HL-60 (cell line): ENCODE results near the gene PLG.

Source experiments
- CTCF ChIP-seq: IDR thresholded peaks from one replicate; pipeline ENCODE4 v1.5.1; 2011; ENCODE audit warnings: low read length, control low read depth, inconsistent platforms; ENCODE audit not compliant: insufficient read depth
- GABPA ChIP-seq: IDR thresholded peaks from 2 replicates; pipeline ENCODE4 v1.6.1; 2012; ENCODE audit warnings: low read depth
- POLR2AphosphoS5 ChIP-seq: IDR thresholded peaks from 2 replicates; pipeline ENCODE4 v1.6.1; 2012; ENCODE audit warnings: low read depth
- SPI1 ChIP-seq: IDR thresholded peaks from 2 replicates; pipeline ENCODE4 v1.6.1; 2012; ENCODE audit warnings: low read depth, mild to moderate bottlenecking, borderline replicate concordance
- TF ChIP-seq, protein P1 (sequence below): IDR thresholded peaks from 2 replicates; pipeline ENCODE4 v1.6.1; 2012; ENCODE audit warnings: low read depth; ENCODE audit not compliant: insufficient replicate concordance

DNA sequence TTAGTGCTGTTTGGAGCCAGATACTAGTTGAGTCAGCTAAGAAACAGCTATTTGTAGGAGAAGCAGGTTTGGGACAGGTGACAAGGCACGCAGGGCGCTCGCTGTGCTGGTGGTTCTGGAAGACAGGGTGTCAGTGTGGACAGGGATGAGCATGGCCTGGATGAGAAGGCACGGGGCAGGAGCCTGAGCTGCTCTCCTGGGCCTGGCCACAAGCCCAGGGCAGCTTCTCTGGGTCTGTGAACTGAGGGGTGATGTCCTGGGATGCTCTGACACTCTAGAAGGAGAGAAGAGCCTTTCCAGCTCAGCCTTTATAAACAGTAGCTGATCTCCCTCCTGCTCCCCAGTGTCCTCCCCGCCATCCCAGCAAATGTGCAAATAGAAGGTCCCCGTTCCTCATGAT lies 37.9 kb downstream of the PLG start:
- no peak for TF ChIP-seq CTCF
- TF ChIP-seq POLR2AphosphoS5 = no peak
- no peak for TF ChIP-seq GABPA
- TF ChIP-seq, protein P1, sequence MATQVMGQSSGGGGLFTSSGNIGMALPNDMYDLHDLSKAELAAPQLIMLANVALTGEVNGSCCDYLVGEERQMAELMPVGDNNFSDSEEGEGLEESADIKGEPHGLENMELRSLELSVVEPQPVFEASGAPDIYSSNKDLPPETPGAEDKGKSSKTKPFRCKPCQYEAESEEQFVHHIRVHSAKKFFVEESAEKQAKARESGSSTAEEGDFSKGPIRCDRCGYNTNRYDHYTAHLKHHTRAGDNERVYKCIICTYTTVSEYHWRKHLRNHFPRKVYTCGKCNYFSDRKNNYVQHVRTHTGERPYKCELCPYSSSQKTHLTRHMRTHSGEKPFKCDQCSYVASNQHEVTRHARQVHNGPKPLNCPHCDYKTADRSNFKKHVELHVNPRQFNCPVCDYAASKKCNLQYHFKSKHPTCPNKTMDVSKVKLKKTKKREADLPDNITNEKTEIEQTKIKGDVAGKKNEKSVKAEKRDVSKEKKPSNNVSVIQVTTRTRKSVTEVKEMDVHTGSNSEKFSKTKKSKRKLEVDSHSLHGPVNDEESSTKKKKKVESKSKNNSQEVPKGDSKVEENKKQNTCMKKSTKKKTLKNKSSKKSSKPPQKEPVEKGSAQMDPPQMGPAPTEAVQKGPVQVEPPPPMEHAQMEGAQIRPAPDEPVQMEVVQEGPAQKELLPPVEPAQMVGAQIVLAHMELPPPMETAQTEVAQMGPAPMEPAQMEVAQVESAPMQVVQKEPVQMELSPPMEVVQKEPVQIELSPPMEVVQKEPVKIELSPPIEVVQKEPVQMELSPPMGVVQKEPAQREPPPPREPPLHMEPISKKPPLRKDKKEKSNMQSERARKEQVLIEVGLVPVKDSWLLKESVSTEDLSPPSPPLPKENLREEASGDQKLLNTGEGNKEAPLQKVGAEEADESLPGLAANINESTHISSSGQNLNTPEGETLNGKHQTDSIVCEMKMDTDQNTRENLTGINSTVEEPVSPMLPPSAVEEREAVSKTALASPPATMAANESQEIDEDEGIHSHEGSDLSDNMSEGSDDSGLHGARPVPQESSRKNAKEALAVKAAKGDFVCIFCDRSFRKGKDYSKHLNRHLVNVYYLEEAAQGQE = no peak
- TF ChIP-seq SPI1 = no peak
